HG03520 (cell line): ENCODE measurements around the gene SRSF9.
"Not testable (repeated sequence)": the region's sequence is repeated elsewhere in the genome, so short reads cannot be mapped to it uniquely, and the experiment has no call there.

Source experiments
- ATAC-seq: cut with Tn5 transposase; IDR thresholded peaks from one replicate; pipeline ENCODE4 v1.9.1; 2021; ENCODE audit warnings: mild to moderate bottlenecking, moderate library complexity; ENCODE audit not compliant: unreplicated experiment

Gene SRSF9

GRCh38 chr12:120453060-120453750 lies 16.3 kb downstream of the SRSF9 start:
- ATAC-seq, result no peak

GRCh38 chr12:120452524-120452923 lies 17.0 kb downstream of the SRSF9 start:
- not testable (repeated sequence) for ATAC-seq

GRCh38 chr12:120447992-120448391 lies 21.6 kb downstream of the SRSF9 start:
- ATAC-seq, result no peak

- not testable (repeated sequence) for ATAC-seq
Observed at GRCh38 chr12:120446844-120447178, 22.7 kb downstream of the SRSF9 start.

DNA sequence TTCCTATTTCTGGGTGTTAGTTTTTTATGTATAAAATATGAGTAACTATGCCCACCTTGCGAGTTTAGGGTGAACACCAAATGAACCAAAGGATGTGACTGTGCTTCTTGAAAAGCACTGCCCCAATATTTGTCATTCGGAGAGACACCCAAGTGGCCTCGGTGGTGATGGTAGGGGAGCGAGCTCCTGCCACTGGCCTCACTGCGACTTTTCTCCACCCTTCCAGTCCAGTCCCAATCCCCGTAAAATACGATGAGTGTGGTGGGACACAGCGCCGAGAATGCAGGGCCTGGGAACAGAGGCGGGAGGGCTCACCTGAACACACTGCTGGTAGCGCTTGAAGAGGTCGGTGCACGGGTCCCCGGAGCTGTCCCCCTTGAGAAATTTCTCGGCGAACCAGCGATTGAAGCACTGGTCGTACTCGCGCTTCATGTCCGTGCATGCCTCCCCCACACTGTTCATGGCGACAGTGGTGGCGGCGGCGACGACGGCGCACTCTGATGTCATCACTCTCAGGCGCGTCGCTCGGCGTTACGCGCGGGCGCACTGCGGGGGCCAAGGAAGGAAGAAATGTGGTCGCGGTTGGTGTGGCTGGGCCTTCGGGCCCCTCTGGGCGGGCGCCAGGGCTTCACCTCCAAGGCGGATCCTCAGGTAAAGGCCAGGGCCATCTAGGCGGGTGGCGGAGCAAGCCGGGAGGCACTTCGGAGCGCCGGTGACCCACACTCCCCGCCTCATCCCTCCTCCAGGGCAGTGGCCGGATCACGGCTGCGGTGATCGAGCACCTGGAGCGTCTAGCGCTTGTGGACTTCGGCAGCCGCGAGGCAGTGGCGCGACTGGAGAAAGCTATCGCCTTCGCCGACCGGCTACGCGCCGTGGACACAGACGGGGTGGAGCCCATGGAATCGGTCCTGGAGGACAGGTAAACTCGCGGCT lies 23.4 kb downstream of the SRSF9 start, which contains the start of the genes GATC and TRIAP1:
Gene GATC (plus strand): TSS at position 534 of the 933 bp plus-strand sequence. CDS start 37 bp downstream, at position 571.
Gene TRIAP1 (minus strand): TSS at position 474 of the 933 bp plus-strand sequence. CDS start 12 bp downstream, at position 462.
- ATAC-seq, result peak; percentile 77

GRCh38 chr12:120444676-120445075 lies 24.9 kb downstream of the SRSF9 start:
- no peak for ATAC-seq

DNA sequence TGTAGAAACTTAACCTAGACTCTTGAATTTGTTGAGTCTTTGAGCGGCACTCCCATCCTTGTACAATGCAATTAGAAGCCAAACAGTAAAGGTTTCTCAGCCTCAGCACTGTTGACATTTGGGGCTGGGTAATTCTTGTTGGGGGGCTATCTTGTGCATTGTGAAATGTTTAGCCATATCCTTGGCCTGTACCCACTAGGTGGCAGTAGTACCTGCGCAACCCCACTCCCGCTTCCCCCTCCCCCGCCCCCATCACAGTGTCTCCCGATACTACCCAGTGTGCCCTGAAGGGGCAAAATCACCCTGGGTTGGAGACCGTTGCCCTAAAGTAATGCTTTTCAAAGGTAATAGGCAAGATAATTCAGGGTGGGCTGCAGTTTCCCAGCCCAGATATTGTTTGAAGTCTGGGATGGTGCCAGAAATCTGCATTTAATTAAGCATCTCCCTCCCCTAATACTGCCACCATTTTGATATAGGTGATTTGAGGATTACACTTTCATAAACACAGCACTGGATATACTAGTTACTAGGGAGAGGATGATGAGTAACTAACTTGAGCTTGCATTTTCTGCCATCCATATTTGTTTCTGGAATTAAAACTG lies 29.8 kb downstream of the SRSF9 start:
- no peak for ATAC-seq

DNA sequence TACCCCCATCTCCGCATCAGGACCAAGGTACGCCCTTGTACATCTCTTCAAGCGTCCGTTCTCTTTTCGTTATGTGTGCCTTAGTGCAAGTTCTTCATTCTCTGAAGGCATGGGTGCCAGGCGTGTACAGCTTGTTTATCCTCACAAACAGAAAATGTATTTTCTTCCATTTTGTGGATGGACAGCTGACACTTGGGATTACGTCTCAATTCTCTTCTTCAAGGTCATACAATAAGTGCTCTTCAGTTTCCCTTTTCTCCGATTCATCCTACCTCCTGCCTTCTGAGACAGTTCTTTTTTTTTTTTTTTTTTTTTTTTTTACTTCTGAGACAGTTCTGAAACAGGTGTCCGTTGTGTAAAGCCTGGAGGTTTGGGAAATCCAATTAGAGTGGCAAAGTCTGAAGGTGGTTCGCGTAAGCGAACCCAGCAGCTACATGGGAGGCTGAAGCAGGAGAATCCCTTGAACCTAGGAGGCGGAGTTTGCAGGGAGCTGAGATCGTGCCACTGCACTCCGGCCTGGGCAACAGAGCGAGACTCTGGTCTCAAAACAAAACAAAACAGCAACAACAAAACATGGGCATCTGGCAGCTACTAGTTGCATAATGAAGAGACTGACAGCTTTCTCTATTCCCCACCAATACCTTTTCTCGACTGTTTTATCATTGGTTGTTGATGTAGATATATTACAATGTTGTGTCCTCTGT lies 30.9 kb downstream of the SRSF9 start:
- ATAC-seq, result peak; percentile 2

GRCh38 chr12:120437735-120438494 lies 31.6 kb downstream of the SRSF9 start, which contains the start of gene COX6A1:
COX6A1 (plus strand) TSS chr12:120438113; CDS start chr12:120438127, 14 bp downstream.
- peak; percentile 95 for ATAC-seq

GRCh38 chr12:120432772-120433525 lies 36.6 kb downstream of the SRSF9 start:
- no peak for ATAC-seq

DNA sequence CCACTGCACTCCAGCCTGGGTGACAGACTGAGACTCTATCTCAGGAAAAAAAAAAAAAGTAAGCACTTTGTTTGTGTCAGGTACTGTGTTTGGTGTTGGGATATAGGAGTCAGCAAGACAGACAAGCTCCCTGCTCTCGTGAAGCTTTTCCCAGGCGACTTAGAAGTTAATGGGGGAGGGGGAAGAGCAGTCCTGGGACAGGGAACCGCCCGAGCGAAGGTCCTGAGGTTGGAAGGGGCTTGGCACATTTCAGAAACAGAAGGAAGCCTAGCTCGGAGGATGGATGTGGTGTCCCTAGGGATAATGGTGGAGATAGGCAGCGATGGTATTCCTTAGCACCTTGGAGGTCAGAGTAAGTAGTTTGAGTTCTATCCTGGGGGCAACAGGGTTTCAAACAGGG lies 40.2 kb downstream of the SRSF9 start:
- ATAC-seq, result no peak

DNA sequence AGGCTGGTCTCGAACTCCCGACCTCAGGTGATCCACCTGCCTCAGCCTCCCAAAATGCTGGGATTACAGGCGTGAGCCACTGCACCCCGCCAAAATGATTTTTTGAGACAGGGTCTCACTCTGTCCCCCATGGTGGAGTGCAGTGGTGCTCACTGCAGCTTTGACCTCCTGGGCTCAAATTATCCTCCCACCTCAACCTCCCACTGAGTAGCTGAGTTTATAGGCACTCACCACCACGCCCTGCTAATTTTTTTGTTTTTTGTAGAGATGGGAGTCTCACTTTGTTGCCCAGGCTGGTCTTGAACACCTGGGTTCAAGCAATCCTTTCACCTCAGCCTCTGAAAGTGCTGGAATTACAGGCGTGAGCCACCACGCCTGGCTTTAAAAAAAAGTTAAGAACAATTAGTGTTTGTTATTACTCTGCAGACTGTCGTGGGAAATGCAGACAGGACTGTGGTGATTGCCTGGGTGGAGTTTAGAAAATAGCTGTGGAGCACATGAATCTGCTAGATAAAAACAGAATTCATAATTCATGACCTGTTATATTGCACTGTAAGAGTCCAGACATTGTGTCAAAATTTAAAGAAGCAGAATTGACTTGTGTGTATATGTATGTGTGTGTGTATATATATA lies 40.8 kb downstream of the SRSF9 start:
- no peak for ATAC-seq

- ATAC-seq, result no peak
Observed at GRCh38 chr12:120425797-120426196, 43.8 kb downstream of the SRSF9 start.

DNA sequence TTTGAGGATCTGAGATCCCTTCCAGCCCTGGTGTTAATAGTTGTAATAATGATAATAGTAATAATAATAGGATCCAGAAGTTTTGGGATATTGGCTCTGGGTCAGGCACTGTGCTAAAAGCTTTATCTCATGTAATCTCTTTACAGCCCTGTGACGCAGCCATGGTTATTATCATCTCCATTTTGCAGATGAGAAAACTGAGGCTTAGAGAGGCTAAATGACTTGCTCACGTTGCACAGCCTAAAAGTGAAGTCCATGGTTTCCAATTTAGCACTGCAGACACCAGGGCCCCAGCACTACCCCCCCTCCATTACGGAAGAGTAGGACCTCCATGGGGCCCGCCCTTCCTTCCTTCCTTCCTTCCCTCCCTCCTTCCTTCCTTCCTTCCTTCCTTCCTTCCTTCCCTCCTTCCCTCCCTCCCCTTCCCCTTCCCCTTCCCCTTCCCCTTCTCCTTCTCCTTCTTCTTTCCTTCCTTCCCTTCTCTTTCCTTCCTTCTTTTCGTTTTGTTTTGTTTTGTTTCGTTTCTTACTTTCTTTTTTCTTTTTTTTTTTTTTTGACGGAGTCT lies 46.6 kb downstream of the SRSF9 start:
- no peak for ATAC-seq

- ATAC-seq, result no peak
Observed at GRCh38 chr12:120421701-120422100, 47.8 kb downstream of the SRSF9 start.

DNA sequence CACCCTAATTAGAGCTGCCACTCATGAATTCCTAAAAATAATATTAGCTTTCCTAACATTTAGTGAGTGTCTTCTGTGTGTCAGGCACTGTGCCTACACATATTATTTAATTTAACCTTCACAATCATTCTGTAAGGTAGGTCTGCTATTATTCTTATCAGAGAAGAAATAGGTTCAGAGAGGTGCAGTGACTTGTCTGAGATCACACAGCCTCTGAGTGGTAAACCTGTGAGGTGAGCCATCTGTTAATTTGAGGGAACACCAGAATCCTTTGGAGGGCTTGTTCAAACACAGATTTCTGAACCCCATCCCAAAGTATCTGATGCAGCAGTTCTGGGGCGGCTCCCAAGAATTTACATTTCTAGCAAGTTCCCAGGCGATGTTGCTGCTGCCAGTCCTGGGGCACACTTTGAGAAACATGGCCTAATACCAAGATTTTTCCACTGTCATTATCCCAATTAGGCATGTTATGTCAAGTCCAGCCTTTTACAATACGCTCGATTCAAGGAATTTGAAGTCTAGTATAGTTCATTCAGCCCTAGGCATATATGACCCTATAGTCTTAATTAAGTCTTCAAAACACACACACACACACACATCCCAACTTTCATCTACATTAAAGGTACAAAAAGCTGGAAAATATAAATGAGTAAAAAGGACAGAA lies 51.5 kb downstream of the SRSF9 start:
- no peak for ATAC-seq

DNA sequence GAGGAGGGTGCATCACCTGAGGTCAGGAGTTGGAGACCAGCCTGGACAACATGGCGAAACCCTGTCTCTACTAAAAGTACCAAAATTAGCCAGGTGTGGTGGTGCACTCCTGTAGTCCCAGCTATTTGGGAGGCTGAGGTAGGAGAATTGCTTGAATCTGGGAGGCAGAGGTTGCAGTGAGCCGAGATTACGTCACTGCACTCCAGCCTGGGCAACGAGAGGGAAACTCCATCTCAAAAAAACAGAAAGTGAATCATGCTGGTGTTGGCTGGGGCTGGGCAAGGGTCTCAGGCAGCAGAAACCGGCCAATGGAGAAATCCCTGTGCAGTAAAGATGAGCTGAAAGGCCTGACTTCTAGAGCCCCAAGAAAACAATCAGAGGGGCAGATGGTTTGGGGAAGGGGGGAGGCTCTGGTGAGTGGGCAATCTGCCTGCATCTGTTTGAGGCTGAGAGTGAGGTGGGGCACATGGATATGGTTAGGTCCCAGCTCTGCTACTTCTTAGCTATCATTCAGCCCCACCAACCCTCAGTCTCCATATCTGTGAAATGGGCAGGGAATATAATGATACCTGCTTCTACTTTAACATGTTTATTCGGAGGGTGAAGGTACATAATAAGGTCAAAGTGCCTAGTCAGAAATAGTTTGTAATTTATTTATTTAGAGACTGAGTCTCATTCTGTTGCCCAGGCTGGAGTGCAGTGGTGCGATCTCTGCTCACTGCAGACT lies 52.9 kb downstream of the SRSF9 start:
- ATAC-seq, result no peak
